GM12873 (cell line): ENCODE data around the gene CRYBG1.
A peak's percentile ranks its signal among the peaks of the same experiment; 100 is the strongest.

ENCODE experiments used
- CTCF ChIP-seq: IDR thresholded peaks from 2 replicates; pipeline ENCODE4 v1.5.1; 2012; ENCODE audit warnings: low read depth, mild to moderate bottlenecking, moderate library complexity, low read length, control low read depth; ENCODE audit not compliant: insufficient read depth; ENCODE audit errors: missing control alignments

Gene CRYBG1

GRCh38 chr6:106324726-106325335 lies 35.7 kb upstream of the CRYBG1 start:
- no peak for TF ChIP-seq CTCF

GRCh38 chr6:106325336-106326178 lies 35.0 kb upstream of the CRYBG1 start, which contains the start of gene ATG5:
ATG5 (minus strand) TSS chr6:106325760; CDS start chr6:106316208, 9,552 bp downstream.
- no peak for TF ChIP-seq CTCF

- peak; percentile 56 for TF ChIP-seq CTCF
These were observed 25.7 kb upstream of the CRYBG1 start for GRCh38 chr6:106334646-106335448.

GRCh38 chr6:106339334-106340029 lies 21.0 kb upstream of the CRYBG1 start:
- peak; percentile 87 for TF ChIP-seq CTCF

GRCh38 chr6:106347219-106347618 lies 13.3 kb upstream of the CRYBG1 start:
- TF ChIP-seq CTCF, result no peak

- no peak for TF ChIP-seq CTCF
These were observed 4.1 kb upstream of the CRYBG1 start for GRCh38 chr6:106356378-106356777.

GRCh38 chr6:106359959-106360409 lies 533 bp upstream of the CRYBG1 start:
- TF ChIP-seq CTCF, result no peak
